HG03354 (cell line): ENCODE results near the gene SPESP1.

Source experiments
- ATAC-seq: cut with Tn5 transposase; IDR thresholded peaks from one replicate; pipeline ENCODE4 v1.9.1; 2021; ENCODE audit warnings: mild to moderate bottlenecking; ENCODE audit not compliant: unreplicated experiment, poor library complexity, severe bottlenecking

Gene SPESP1

GRCh38 chr15:68989541-68990230 is 59.4 kb downstream of the SPESP1 start:
- ATAC-seq: no peak

GRCh38 chr15:68990231-68990991 is 60.1 kb downstream of the SPESP1 start:
- ATAC-seq: no peak

GRCh38 chr15:68990992-68991500 is 60.7 kb downstream of the SPESP1 start:
- no peak for ATAC-seq

GRCh38 chr15:68991723-68992122 is 61.4 kb downstream of the SPESP1 start:
- ATAC-seq: no peak

GRCh38 chr15:68992696-68993095 is 62.4 kb downstream of the SPESP1 start:
- no peak for ATAC-seq

- ATAC-seq: no peak
Measured at GRCh38 chr15:68993276-68993675, 63.0 kb downstream of the SPESP1 start.

GRCh38 chr15:68994149-68994548 is 63.8 kb downstream of the SPESP1 start:
- ATAC-seq: no peak

- no peak for ATAC-seq
Measured at GRCh38 chr15:68994981-68995761, 64.8 kb downstream of the SPESP1 start.
